ENCODE data around the gene NECTIN2. TPM values are rescaled to one million over a fixed set of nuclear protein-coding genes. Genes with fewer than 3 reads are reported as not detected.

Gene NECTIN2
- polyA plus RNA-seq, 1 experiment = 80.2 TPM

DNA sequence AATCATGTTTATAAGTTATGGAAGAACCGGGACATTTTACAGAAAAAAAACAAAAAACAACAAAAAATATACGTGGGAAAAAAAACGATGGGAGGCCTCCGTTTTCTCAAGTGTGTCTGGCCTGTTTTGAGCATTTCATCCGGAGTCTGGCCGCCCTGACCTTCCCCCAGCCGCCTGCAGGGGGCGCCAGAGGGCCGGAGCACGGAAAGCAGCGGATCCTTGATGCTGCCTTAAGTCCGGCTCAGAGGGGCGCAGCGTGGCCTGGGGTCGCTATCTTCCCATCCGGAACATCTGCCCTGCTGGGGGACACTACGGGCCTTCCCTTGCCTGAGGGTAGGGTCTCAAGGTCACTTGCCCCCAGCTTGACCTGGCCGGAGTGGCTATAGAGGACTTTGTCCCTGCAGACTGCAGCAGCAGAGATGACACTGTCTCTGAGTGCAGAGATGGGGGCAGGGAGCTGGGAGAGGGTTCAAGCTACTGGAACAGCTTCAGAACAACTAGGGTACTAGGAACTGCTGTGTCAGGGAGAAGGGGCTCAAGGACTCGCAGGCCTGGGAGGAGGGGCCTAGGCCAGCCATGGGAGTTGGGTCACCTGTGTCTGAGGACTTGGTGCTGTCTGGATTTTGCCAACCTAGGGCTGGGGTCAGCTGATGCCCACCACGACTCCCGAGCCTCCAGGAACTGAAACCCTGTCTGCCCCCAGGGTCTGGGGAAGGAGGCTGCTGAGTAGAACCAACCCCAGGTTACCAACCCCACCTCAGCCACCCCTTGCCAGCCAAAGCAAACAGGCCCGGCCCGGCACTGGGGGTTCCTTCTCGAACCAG, 57.7 kb downstream of the NECTIN2 start:
- no peak for DNase-seq (ENCODE audit: low read depth, low spot score)
- H3K27ac ChIP-seq (ENCODE audit: low read depth, low read length) = no peak overlapping the region
- ChIA-PET CTCF (interaction anchor here (0.6 to 4.5 kb wide), 9 partner anchors 8 to 436 kb away, joined by 3 to 101 read pairs (median 4); partner anchors contain the start of genes APOC1 and CLPTM1), POLR2A (interaction anchor here (1.1 kb wide), 1 partner anchor 51 kb away, joined by 3 read pairs; the partner anchor contains the start of gene CLPTM1)
- H3K4me3 ChIP-seq (ENCODE audit: low read depth, low read length) = no peak overlapping the region
- TF ChIP-seq, protein P1, sequence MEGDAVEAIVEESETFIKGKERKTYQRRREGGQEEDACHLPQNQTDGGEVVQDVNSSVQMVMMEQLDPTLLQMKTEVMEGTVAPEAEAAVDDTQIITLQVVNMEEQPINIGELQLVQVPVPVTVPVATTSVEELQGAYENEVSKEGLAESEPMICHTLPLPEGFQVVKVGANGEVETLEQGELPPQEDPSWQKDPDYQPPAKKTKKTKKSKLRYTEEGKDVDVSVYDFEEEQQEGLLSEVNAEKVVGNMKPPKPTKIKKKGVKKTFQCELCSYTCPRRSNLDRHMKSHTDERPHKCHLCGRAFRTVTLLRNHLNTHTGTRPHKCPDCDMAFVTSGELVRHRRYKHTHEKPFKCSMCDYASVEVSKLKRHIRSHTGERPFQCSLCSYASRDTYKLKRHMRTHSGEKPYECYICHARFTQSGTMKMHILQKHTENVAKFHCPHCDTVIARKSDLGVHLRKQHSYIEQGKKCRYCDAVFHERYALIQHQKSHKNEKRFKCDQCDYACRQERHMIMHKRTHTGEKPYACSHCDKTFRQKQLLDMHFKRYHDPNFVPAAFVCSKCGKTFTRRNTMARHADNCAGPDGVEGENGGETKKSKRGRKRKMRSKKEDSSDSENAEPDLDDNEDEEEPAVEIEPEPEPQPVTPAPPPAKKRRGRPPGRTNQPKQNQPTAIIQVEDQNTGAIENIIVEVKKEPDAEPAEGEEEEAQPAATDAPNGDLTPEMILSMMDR (IDR thresholded peaks at IDR 0.05; ENCODE audit: low read depth, low read length) = peak; percentile 98
- peaks cover 9% of the 10 kb centered on the region for H3K27me3 ChIP-seq (ENCODE audit: control insufficient read depth, insufficient read depth, low read length)
- H3K9me3 ChIP-seq (ENCODE audit: control insufficient read depth, insufficient read depth, low read length) = no peaks in the 10 kb centered on the region

GRCh38 chr19:44904426-44904994, 58.4 kb downstream of the NECTIN2 start:
- Histone ChIP-seq H3K4me3 (ENCODE audit: low read depth, low read length) (no peak overlapping the region), H3K27ac (ENCODE audit: low read depth, low read length) (no peak overlapping the region), H3K27me3 (ENCODE audit: control insufficient read depth, insufficient read depth, low read length) (peaks cover 9% of the 10 kb centered on the region), H3K9me3 (ENCODE audit: control insufficient read depth, insufficient read depth, low read length) (no peaks in the 10 kb centered on the region)
- no peak for DNase-seq (ENCODE audit: low read depth, low spot score)
- ChIA-PET CTCF (interaction anchor here (0.6 to 4.5 kb wide), 10 partner anchors 8 to 435 kb away, joined by 3 to 101 read pairs (median 5); partner anchors contain the start of genes APOC1 and CLPTM1), POLR2A (interaction anchor here (1.1 kb wide), 1 partner anchor 50 kb away, joined by 3 read pairs; the partner anchor contains the start of gene CLPTM1)
- TF ChIP-seq, protein P1 (IDR thresholded peaks at IDR 0.05; ENCODE audit: low read depth, low read length) = peak; percentile 10; the same call in 1 of the 2 replicates

DNA sequence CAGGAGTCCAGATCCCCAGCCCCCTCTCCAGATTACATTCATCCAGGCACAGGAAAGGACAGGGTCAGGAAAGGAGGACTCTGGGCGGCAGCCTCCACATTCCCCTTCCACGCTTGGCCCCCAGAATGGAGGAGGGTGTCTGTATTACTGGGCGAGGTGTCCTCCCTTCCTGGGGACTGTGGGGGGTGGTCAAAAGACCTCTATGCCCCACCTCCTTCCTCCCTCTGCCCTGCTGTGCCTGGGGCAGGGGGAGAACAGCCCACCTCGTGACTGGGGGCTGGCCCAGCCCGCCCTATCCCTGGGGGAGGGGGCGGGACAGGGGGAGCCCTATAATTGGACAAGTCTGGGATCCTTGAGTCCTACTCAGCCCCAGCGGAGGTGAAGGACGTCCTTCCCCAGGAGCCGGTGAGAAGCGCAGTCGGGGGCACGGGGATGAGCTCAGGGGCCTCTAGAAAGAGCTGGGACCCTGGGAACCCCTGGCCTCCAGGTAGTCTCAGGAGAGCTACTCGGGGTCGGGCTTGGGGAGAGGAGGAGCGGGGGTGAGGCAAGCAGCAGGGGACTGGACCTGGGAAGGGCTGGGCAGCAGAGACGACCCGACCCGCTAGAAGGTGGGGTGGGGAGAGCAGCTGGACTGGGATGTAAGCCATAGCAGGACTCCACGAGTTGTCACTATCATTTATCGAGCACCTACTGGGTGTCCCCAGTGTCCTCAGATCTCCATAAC, 59.5 kb downstream of the NECTIN2 start, which contains the start of gene APOE:
Gene APOE, plus strand, starts transcription at position 360 of the 724 bp plus-strand sequence. CDS start 829 bp downstream, outside the sequence.
- Histone ChIP-seq H3K4me3 (ENCODE audit: low read depth, low read length) (peak within 1 kb of the TSS; percentile 40), H3K27ac (ENCODE audit: low read depth, low read length) (no peak within 1 kb of the TSS), H3K9me3 (ENCODE audit: control insufficient read depth, insufficient read depth, low read length) (no peaks in the 10 kb centered on the region), H3K27me3 (ENCODE audit: control insufficient read depth, insufficient read depth, low read length) (peaks cover 9% of the 10 kb centered on the region)
- CTCF ChIA-PET = interaction anchor here (0.6 to 4.5 kb wide), 10 partner anchors 11 to 242 kb away, joined by 3 to 101 read pairs (median 5); partner anchors contain the start of gene CLPTM1
- TF ChIP-seq, protein P1 (IDR thresholded peaks at IDR 0.05; ENCODE audit: low read depth, low read length) = no peak
- POLR2A ChIA-PET = interaction anchor here (0.7 to 0.9 kb wide), 2 partner anchors 14 to 96 kb away, joined by 3 read pairs; no protein-coding TSS in a partner anchor
- DNase-seq (ENCODE audit: low read depth, low spot score) = no peak

DNA sequence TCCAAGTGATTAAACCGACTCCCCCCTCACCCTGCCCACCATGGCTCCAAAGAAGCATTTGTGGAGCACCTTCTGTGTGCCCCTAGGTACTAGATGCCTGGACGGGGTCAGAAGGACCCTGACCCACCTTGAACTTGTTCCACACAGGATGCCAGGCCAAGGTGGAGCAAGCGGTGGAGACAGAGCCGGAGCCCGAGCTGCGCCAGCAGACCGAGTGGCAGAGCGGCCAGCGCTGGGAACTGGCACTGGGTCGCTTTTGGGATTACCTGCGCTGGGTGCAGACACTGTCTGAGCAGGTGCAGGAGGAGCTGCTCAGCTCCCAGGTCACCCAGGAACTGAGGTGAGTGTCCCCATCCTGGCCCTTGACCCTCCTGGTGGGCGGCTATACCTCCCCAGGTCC, 61.5 kb downstream of the NECTIN2 start:
- DNase-seq (ENCODE audit: low read depth, low spot score) = no peak
- ChIA-PET POLR2A (no interaction called here), CTCF (interaction anchor here (1.0 kb wide), 1 partner anchor 47 kb away, joined by 4 read pairs; no protein-coding TSS in a partner anchor)
- H3K9me3 ChIP-seq (ENCODE audit: control insufficient read depth, insufficient read depth, low read length) = no peaks in the 10 kb centered on the region
- TF ChIP-seq, protein P1 (IDR thresholded peaks at IDR 0.05; ENCODE audit: low read depth, low read length) = no peak
- peaks cover 9% of the 10 kb centered on the region for H3K27me3 ChIP-seq (ENCODE audit: control insufficient read depth, insufficient read depth, low read length)
- no peak overlapping the region for H3K27ac ChIP-seq (ENCODE audit: low read depth, low read length)
- no peak overlapping the region for H3K4me3 ChIP-seq (ENCODE audit: low read depth, low read length)

Data from AG04450 (cell line).